ENCODE measurements around the gene RAB3C.

The RAB3C gene

GRCh38 chr5:58891086-58891970 is 308.5 kb downstream of the RAB3C start:
- Histone ChIP-seq H3K4me3 (ENCODE audit: low read length) (no peak overlapping the region), H3K27me3 (ENCODE audit: insufficient read depth, low read length) (0 out of 2 replicates have a peak, but pooled peaks cover 5% of the 10 kb centered on the region), H3K4me1 (ENCODE audit: insufficient read depth, low read length) (0 out of 2 replicates have a peak, but pooled peaks cover 7% of the 10 kb centered on the region), H3K9me3 (ENCODE audit: insufficient read depth, low read depth, low read length) (no peaks in the 10 kb centered on the region), H3K27ac (ENCODE audit: low read length) (no peak overlapping the region), H3K36me3 (ENCODE audit: insufficient read depth, low read depth, low read length) (no peaks in the 10 kb centered on the region), H3K9ac (ENCODE audit: low read depth, low read length) (peak overlapping the region; percentile 37; the same call in 1 of the 2 replicates)

- H3K27ac ChIP-seq (ENCODE audit: low read length) = no peak overlapping the region
- 0 out of 2 replicates have a peak, but pooled peaks cover 7% of the 10 kb centered on the region for H3K4me1 ChIP-seq (ENCODE audit: insufficient read depth, low read length)
These were observed 309.1 kb downstream of the RAB3C start for GRCh38 chr5:58891971-58892343.

GRCh38 chr5:58893551-58893950 is 310.7 kb downstream of the RAB3C start:
- Histone ChIP-seq H3K36me3 (ENCODE audit: insufficient read depth, low read depth, low read length) (no peaks in the 10 kb centered on the region), H3K9ac (ENCODE audit: low read depth, low read length) (no peak overlapping the region), H3K27ac (ENCODE audit: low read length) (no peak overlapping the region), H3K4me3 (ENCODE audit: low read length) (no peak overlapping the region), H3K4me1 (ENCODE audit: insufficient read depth, low read length) (0 out of 2 replicates have a peak, but pooled peaks cover 7% of the 10 kb centered on the region), H3K9me3 (ENCODE audit: insufficient read depth, low read depth, low read length) (no peaks in the 10 kb centered on the region), H3K27me3 (ENCODE audit: insufficient read depth, low read length) (0 out of 2 replicates have a peak, but pooled peaks cover 5% of the 10 kb centered on the region)

More at GRCh38 chr5:58891971-58892343, 309.1 kb downstream of the RAB3C start:
- H3K27me3 ChIP-seq (ENCODE audit: insufficient read depth, low read length) = 0 out of 2 replicates have a peak, but pooled peaks cover 5% of the 10 kb centered on the region
- H3K4me3 ChIP-seq (ENCODE audit: low read length) = no peak overlapping the region
- H3K9ac ChIP-seq (ENCODE audit: low read depth, low read length) = no peak overlapping the region
- no peaks in the 10 kb centered on the region for H3K9me3 ChIP-seq (ENCODE audit: insufficient read depth, low read depth, low read length)
- no peaks in the 10 kb centered on the region for H3K36me3 ChIP-seq (ENCODE audit: insufficient read depth, low read depth, low read length)

GRCh38 chr5:58898006-58898405 is 315.1 kb downstream of the RAB3C start:
- Histone ChIP-seq H3K4me3 (ENCODE audit: low read length) (no peak overlapping the region), H3K9me3 (ENCODE audit: insufficient read depth, low read depth, low read length) (no peaks in the 10 kb centered on the region), H3K36me3 (ENCODE audit: insufficient read depth, low read depth, low read length) (no peaks in the 10 kb centered on the region), H3K27ac (ENCODE audit: low read length) (no peak overlapping the region), H3K9ac (ENCODE audit: low read depth, low read length) (no peak overlapping the region), H3K4me1 (ENCODE audit: insufficient read depth, low read length) (no peaks in the 10 kb centered on the region; the same call in 1 of the 2 replicates), H3K27me3 (ENCODE audit: insufficient read depth, low read length) (no peaks in the 10 kb centered on the region)

GRCh38 chr5:58898538-58898937 is 315.7 kb downstream of the RAB3C start:
- Histone ChIP-seq H3K9ac (ENCODE audit: low read depth, low read length) (no peak overlapping the region), H3K4me1 (ENCODE audit: insufficient read depth, low read length) (no peaks in the 10 kb centered on the region; the same call in 1 of the 2 replicates), H3K36me3 (ENCODE audit: insufficient read depth, low read depth, low read length) (no peaks in the 10 kb centered on the region), H3K4me3 (ENCODE audit: low read length) (no peak overlapping the region), H3K27me3 (ENCODE audit: insufficient read depth, low read length) (no peaks in the 10 kb centered on the region), H3K9me3 (ENCODE audit: insufficient read depth, low read depth, low read length) (no peaks in the 10 kb centered on the region), H3K27ac (ENCODE audit: low read length) (no peak overlapping the region)

GRCh38 chr5:58901271-58901670 is 318.4 kb downstream of the RAB3C start:
- no peak overlapping the region for H3K4me3 ChIP-seq (ENCODE audit: low read length)
- no peak overlapping the region for H3K27ac ChIP-seq (ENCODE audit: low read length)
- H3K9ac ChIP-seq (ENCODE audit: low read depth, low read length) = no peak overlapping the region
- H3K36me3 ChIP-seq (ENCODE audit: insufficient read depth, low read depth, low read length) = no peaks in the 10 kb centered on the region
- H3K27me3 ChIP-seq (ENCODE audit: insufficient read depth, low read length) = no peaks in the 10 kb centered on the region
- H3K4me1 ChIP-seq (ENCODE audit: insufficient read depth, low read length) = no peaks in the 10 kb centered on the region; the same call in 1 of the 2 replicates
- no peaks in the 10 kb centered on the region for H3K9me3 ChIP-seq (ENCODE audit: insufficient read depth, low read depth, low read length)

GRCh38 chr5:58902305-58902704 is 319.4 kb downstream of the RAB3C start:
- Histone ChIP-seq H3K4me1 (ENCODE audit: insufficient read depth, low read length) (no peaks in the 10 kb centered on the region; the same call in 1 of the 2 replicates), H3K36me3 (ENCODE audit: insufficient read depth, low read depth, low read length) (no peaks in the 10 kb centered on the region), H3K9ac (ENCODE audit: low read depth, low read length) (no peak overlapping the region), H3K27me3 (ENCODE audit: insufficient read depth, low read length) (no peaks in the 10 kb centered on the region), H3K4me3 (ENCODE audit: low read length) (no peak overlapping the region), H3K27ac (ENCODE audit: low read length) (no peak overlapping the region), H3K9me3 (ENCODE audit: insufficient read depth, low read depth, low read length) (no peaks in the 10 kb centered on the region)

GRCh38 chr5:58902765-58903164 is 319.9 kb downstream of the RAB3C start:
- Histone ChIP-seq H3K9me3 (ENCODE audit: insufficient read depth, low read depth, low read length) (no peaks in the 10 kb centered on the region), H3K9ac (ENCODE audit: low read depth, low read length) (no peak overlapping the region), H3K4me3 (ENCODE audit: low read length) (no peak overlapping the region), H3K27me3 (ENCODE audit: insufficient read depth, low read length) (no peaks in the 10 kb centered on the region), H3K36me3 (ENCODE audit: insufficient read depth, low read depth, low read length) (no peaks in the 10 kb centered on the region), H3K27ac (ENCODE audit: low read length) (no peak overlapping the region), H3K4me1 (ENCODE audit: insufficient read depth, low read length) (no peaks in the 10 kb centered on the region; the same call in 1 of the 2 replicates)

GRCh38 chr5:58904737-58905136 is 321.9 kb downstream of the RAB3C start:
- no peak overlapping the region for H3K9ac ChIP-seq (ENCODE audit: low read depth, low read length)
- no peak overlapping the region for H3K27ac ChIP-seq (ENCODE audit: low read length)
- no peak overlapping the region for H3K4me3 ChIP-seq (ENCODE audit: low read length)
- H3K27me3 ChIP-seq (ENCODE audit: insufficient read depth, low read length) = no peaks in the 10 kb centered on the region
- no peaks in the 10 kb centered on the region; the same call in 1 of the 2 replicates for H3K4me1 ChIP-seq (ENCODE audit: insufficient read depth, low read length)
- H3K36me3 ChIP-seq (ENCODE audit: insufficient read depth, low read depth, low read length) = no peaks in the 10 kb centered on the region
- H3K9me3 ChIP-seq (ENCODE audit: insufficient read depth, low read depth, low read length) = no peaks in the 10 kb centered on the region

- H3K27ac ChIP-seq (ENCODE audit: low read length) = no peak overlapping the region
- no peaks in the 10 kb centered on the region for H3K9me3 ChIP-seq (ENCODE audit: insufficient read depth, low read depth, low read length)
- H3K27me3 ChIP-seq (ENCODE audit: insufficient read depth, low read length) = no peaks in the 10 kb centered on the region
- no peak overlapping the region for H3K9ac ChIP-seq (ENCODE audit: low read depth, low read length)
- no peaks in the 10 kb centered on the region for H3K36me3 ChIP-seq (ENCODE audit: insufficient read depth, low read depth, low read length)
- no peak overlapping the region for H3K4me3 ChIP-seq (ENCODE audit: low read length)
- no peaks in the 10 kb centered on the region; the same call in 1 of the 2 replicates for H3K4me1 ChIP-seq (ENCODE audit: insufficient read depth, low read length)
These were observed 323.1 kb downstream of the RAB3C start for GRCh38 chr5:58905944-58906343.
